Endothelial cell of umbilical vein (primary cell): Measurements from ENCODE around the gene FAM118A. TPM values are rescaled to one million over a fixed set of nuclear protein-coding genes. Genes with fewer than 3 reads are reported as not detected.

Source experiments
- BruUV-seq: library from RNA; stranded (reverse); fragments of 400-500 nt; replicated peaks from 2 replicates; lab custom pipeline; 2021; lab: Mats Ljungman, UMichigan
- CTCF ChIA-PET: fragments of 300-600, 350-600 bp; sonication (Branson Sonifier 250); formaldehyde crosslinking; loops from one replicate; lab custom pipeline; 2021; ENCODE audit warnings: antibody characterized with exemption, inconsistent platforms; lab: Charles Lee
- POLR2A ChIA-PET: fragments of 300-600, 350-600 bp; sonication (Branson Sonifier 250); formaldehyde crosslinking; loops from one replicate; lab custom pipeline; 2021; ENCODE audit warnings: antibody characterized with exemption, inconsistent platforms; lab: Charles Lee
- DNase-seq: peaks from one replicate; pipeline ENCODE4 v3.0.0-alpha.2; 2011; ENCODE audit warnings: low read depth, low spot score
- FAIRE-seq: peaks from 2 replicates; lab custom pipeline; 2011; peaks lifted over from hg19 to GRCh38; lab: Jason Lieb, UNC
- H2AFZ ChIP-seq: 2 replicates; pipeline ENCODE4 v1.6.0; 2012; ENCODE audit warnings: low read depth, low read length, control low read depth, inconsistent platforms
- H3K27ac ChIP-seq: 2 replicates; pipeline ENCODE4 v1.5.1; 2011; ENCODE audit warnings: low read depth, mild to moderate bottlenecking, control low read depth, low read length, moderate library complexity; ENCODE audit not compliant: insufficient read depth
- H3K27me3 ChIP-seq, 2 experiments: 2 replicates each; pipeline versions ENCODE4 v1.6.0 to v1.6.1; 2011; ENCODE audit warnings: low read length in 2 of 2, mixed read lengths in 1 of 2; ENCODE audit not compliant: control insufficient read depth in 2 of 2, insufficient read depth in 2 of 2
- H3K36me3 ChIP-seq, 2 experiments: 2 replicates in 1 of 2; 3 replicates in 1 of 2; pipeline ENCODE4 v1.5.1; 2011; ENCODE audit warnings: low read length in 2 of 2, mild to moderate bottlenecking in 1 of 2, moderate library complexity in 1 of 2; ENCODE audit not compliant: control insufficient read depth in 2 of 2, insufficient read depth in 2 of 2; ENCODE audit errors: extremely low read depth in 1 of 2
- H3K4me1 ChIP-seq: 3 replicates; pipeline ENCODE4 v1.5.1; 2011; ENCODE audit warnings: mild to moderate bottlenecking, low read length; ENCODE audit not compliant: control insufficient read depth, insufficient read depth; ENCODE audit errors: extremely low read depth
- H3K4me2 ChIP-seq: 2 replicates; pipeline ENCODE4 v1.6.1; 2011; ENCODE audit warnings: low read length, control low read depth, mixed read lengths; ENCODE audit not compliant: insufficient read depth
- H3K4me3 ChIP-seq, 3 experiments: fragments of 200-600 bp in 1 of 3; sonication (generic), shearing (Covaris generic) in 1 of 3; replicated peaks in 1 of 3; 2 replicates each; pipeline ENCODE4 v1.5.1; 2011 to 2016; ENCODE audit warnings: control low read depth in 3 of 3, low read length in 3 of 3, mild to moderate bottlenecking in 2 of 3, inconsistent platforms in 1 of 3, low read depth in 1 of 3, moderate library complexity in 1 of 3; ENCODE audit not compliant: insufficient read depth in 1 of 3
- H3K79me2 ChIP-seq: 2 replicates; pipeline ENCODE4 v1.6.0; 2012; ENCODE audit warnings: low read length, inconsistent platforms; ENCODE audit not compliant: control insufficient read depth, insufficient read depth
- H3K9ac ChIP-seq: replicated peaks from 2 replicates; pipeline ENCODE3; 2011; ENCODE audit warnings: low read length, control low read depth; ENCODE audit not compliant: insufficient read depth; ENCODE audit errors: extremely low read depth
- H3K9me1 ChIP-seq: replicated peaks from 3 replicates; pipeline ENCODE4 v1.6.0; 2011; ENCODE audit warnings: mild to moderate bottlenecking, low read length; ENCODE audit not compliant: control insufficient read depth, insufficient read depth; ENCODE audit errors: extremely low read depth
- H3K9me3 ChIP-seq: replicated peaks from 2 replicates; pipeline ENCODE4 v1.5.1; 2012; ENCODE audit warnings: low read length, inconsistent platforms; ENCODE audit not compliant: control insufficient read depth, insufficient read depth
- H4K20me1 ChIP-seq: replicated peaks from 2 replicates; pipeline ENCODE3; 2011; ENCODE audit warnings: mild to moderate bottlenecking, low read length; ENCODE audit not compliant: control insufficient read depth, insufficient read depth; ENCODE audit errors: extremely low read depth
- CTCF ChIP-seq, 2 donors: IDR thresholded peaks; 1 replicate in 1 of 2; 2 replicates in 1 of 2; pipeline ENCODE4 v1.5.1; 2011; ENCODE audit warnings: low read length in 2 of 2, mild to moderate bottlenecking in 2 of 2, moderate library complexity in 2 of 2, control low read depth in 1 of 2, inconsistent platforms in 1 of 2, low read depth in 1 of 2; ENCODE audit not compliant: insufficient read depth in 1 of 2; ENCODE audit errors: extremely low read depth in 1 of 2
- EZH2 ChIP-seq: IDR thresholded peaks from 2 replicates; pipeline ENCODE4 v1.6.1; 2012; ENCODE audit warnings: borderline replicate concordance, low read depth, mild to moderate bottlenecking, moderate library complexity, low read length, inconsistent platforms; ENCODE audit not compliant: severe bottlenecking
- FOS ChIP-seq: IDR thresholded peaks from 2 replicates; pipeline ENCODE4 v1.6.1; 2011; ENCODE audit warnings: mild to moderate bottlenecking, low read length, moderate library complexity, borderline replicate concordance; ENCODE audit not compliant: insufficient read depth
- GATA2 ChIP-seq: IDR thresholded peaks from 2 replicates; pipeline ENCODE4 v1.7.0; 2011; ENCODE audit warnings: low read depth, mild to moderate bottlenecking, moderate library complexity, mixed read lengths, low read length; ENCODE audit not compliant: insufficient read length, insufficient read depth
- JUN ChIP-seq: IDR thresholded peaks from 2 replicates; pipeline ENCODE4 v1.6.1; 2011; ENCODE audit warnings: borderline replicate concordance, low read depth; ENCODE audit not compliant: insufficient read length, insufficient read depth
- MAX ChIP-seq: IDR thresholded peaks from 2 replicates; pipeline ENCODE4 v1.6.1; 2011; ENCODE audit not compliant: insufficient read depth, insufficient read length
- MYC ChIP-seq: IDR thresholded peaks from one replicate; pipeline ENCODE4 v1.6.1; 2011; ENCODE audit warnings: mild to moderate bottlenecking, low read depth, low read length
- POLR2A ChIP-seq: IDR thresholded peaks from 2 replicates; pipeline ENCODE4 v1.6.1; 2012; ENCODE audit warnings: low read depth, mild to moderate bottlenecking, control low read depth, low read length
- POLR2AphosphoS5 ChIP-seq: IDR thresholded peaks from 2 replicates; pipeline ENCODE4 v1.6.1; 2012; ENCODE audit warnings: low read depth, mild to moderate bottlenecking, control low read depth, low read length, moderate library complexity; ENCODE audit not compliant: insufficient read depth
- dilution Hi-C: fragments of 300-500 bp; cut with MboI; formaldehyde crosslinking; loops from one replicate; pipeline ENCODE4 v1.15.0; 2019; ENCODE audit warnings: low sequenced_read_pairs; ENCODE audit not compliant: extremely low pct_ligation_motif_present
- intact Hi-C: fragments of 100-400 bp; cut with micrococcal nuclease; formaldehyde crosslinking; loops from one replicate; pipeline ENCODE4 v1.10.0; 2022
- polyA plus RNA-seq, 4 experiments: library from polyadenylated mRNA; depleted of rRNA in 3 of 4; stranded (reverse) in 3 of 4; unstranded in 1 of 4; fragments of >200 nt; gene quantifications; 2 replicates each; pipeline versions ENCODE4 v1.2.1 to v1.2.3, GENCODE V29; 2011 to 2012; ENCODE audit warnings: missing spikeins in 1 of 4
- total RNA-seq: library from RNA; stranded (reverse); gene quantifications from 2 replicates; pipeline ENCODE4 v1.2.3, GENCODE V29; 2021

FAM118A gene
- total and polyA plus RNA-seq, 2 donors (not counting 3 experiments of a cell fraction or from before 2014, with no cell fraction given): 20.2 to 25.6 TPM

- no peak for DNase-seq
- Histone ChIP-seq H4K20me1 (no peaks in the 10 kb centered on the region), H3K4me3 (no peak overlapping the region), H2AFZ (no peak overlapping the region), H3K36me3 (peaks cover 0 to 2% of the 10 kb centered on the region in 2 experiments), H3K4me2 (peak overlapping the region; percentile 80), H3K9me1 (no peaks in the 10 kb centered on the region), H3K27ac (peak overlapping the region; percentile 99), H3K9ac (peak overlapping the region; percentile 96), H3K27me3 (no peaks in the 10 kb centered on the region), H3K9me3 (no peaks in the 10 kb centered on the region), H3K4me1 (peaks cover 33% of the 10 kb centered on the region), H3K79me2 (peaks cover 63% of the 10 kb centered on the region)
- TF ChIP-seq POLR2AphosphoS5: no peak
- TF ChIP-seq MAX: no peak
- TF ChIP-seq FOS: no peak
- no peak for TF ChIP-seq CTCF (IDR thresholded peaks at IDR 0.05; ENCODE audit: extremely low read depth in 1 of 2, insufficient read depth in 1 of 2, low read depth in 1 of 2, low read length in 2 of 2)
- no peak for TF ChIP-seq MYC
- no peak for TF ChIP-seq JUN
- TF ChIP-seq GATA2: no peak
- TF ChIP-seq EZH2: no peak
- no peak for TF ChIP-seq POLR2A
- dilution Hi-C loops: no loop called here
- no peak for FAIRE-seq
- BruUV-seq: no TSS peak
- intact Hi-C loops: loop anchor here (1.0 to 10.0 kb wide), 4 partner anchors 50 to 1292 kb away; partner anchors contain the start of gene PARVB
- POLR2A ChIA-PET: interaction anchor here (1.4 kb wide), 1 partner anchor 18 kb away, joined by 4 read pairs; no protein-coding TSS in a partner anchor
- CTCF ChIA-PET: interaction anchor here (0.7 to 2.6 kb wide), 14 partner anchors 9 to 121 kb away, joined by 3 to 22 read pairs (median 4); partner anchors contain the start of genes RIBC2 and SMC1B
Observed at GRCh38 chr22:45316796-45317526, 7.2 kb downstream of the FAM118A start.
